Heart right ventricle (tissue), 16 donors: Measurements from ENCODE around the gene TLCD4. TPM values are rescaled to one million over a fixed set of nuclear protein-coding genes. Genes with fewer than 3 reads are reported as not detected.
"Not testable (repeated sequence)": the region's sequence is repeated elsewhere in the genome, so short reads cannot be mapped to it uniquely, and the experiment has no call there.

Experiments used
- ATAC-seq, 8 donors: fragments of 200-7000 bp; cut with Tn5 transposase; one replicate each; pipeline ENCODE4 v1.9.1; 2020; ENCODE audit warnings: mild to moderate bottlenecking in 8 of 8, moderate library complexity in 8 of 8, moderate number of reproducible peaks in 1 of 8
- DNase-seq, 2 donors: peaks; one replicate each; pipeline ENCODE4 v3.0.0-alpha.2; 2020
- H3K27ac ChIP-seq, 10 donors: fragments of 200-600 bp; sonication (generic) in 2 of 10; one replicate each; pipeline versions ENCODE4 v1.5.0 to v1.8.0; 2020 to 2022; ENCODE audit warnings: mild to moderate bottlenecking in 3 of 10
- H3K27me3 ChIP-seq, 7 donors: fragments of 200-600 bp; one replicate each; pipeline ENCODE4 v1.8.0; 2021 to 2022; ENCODE audit warnings: mild to moderate bottlenecking in 2 of 7
- H3K36me3 ChIP-seq, 9 donors: fragments of 200-600 bp; sonication (generic) in 1 of 9; one replicate each; pipeline versions ENCODE4 v1.5.0 to v1.8.0; 2020 to 2022; ENCODE audit warnings: mild to moderate bottlenecking in 2 of 9
- H3K4me1 ChIP-seq, 9 donors: fragments of 200-600 bp; sonication (generic) in 1 of 9; one replicate each; pipeline versions ENCODE4 v1.5.0 to v1.8.0; 2020 to 2022; ENCODE audit warnings: mild to moderate bottlenecking in 4 of 9
- H3K4me3 ChIP-seq, 10 donors: fragments of 200-600 bp; sonication (generic) in 2 of 10; one replicate each; pipeline versions ENCODE4 v1.5.0 to v1.8.0; 2020 to 2022; ENCODE audit warnings: mild to moderate bottlenecking in 7 of 10, moderate library complexity in 2 of 10
- H3K9me3 ChIP-seq, 11 donors: fragments of 200-600 bp in 10 of 11; sonication (generic) in 2 of 11; one replicate each; pipeline versions ENCODE4 v1.5.0 to v1.8.0; 2013 to 2022; ENCODE audit warnings: mild to moderate bottlenecking in 2 of 11, control low read depth in 1 of 11, moderate library complexity in 1 of 11
- CTCF ChIP-seq, 9 donors: fragments of 200-600 bp; sonication (generic) in 2 of 9; IDR thresholded peaks; one replicate each; pipeline versions ENCODE4 v1.5.0 to v1.8.0; 2021 to 2022; ENCODE audit warnings: antibody characterized with exemption in 9 of 9, mild to moderate bottlenecking in 5 of 9, moderate library complexity in 1 of 9
- WGBS, 2 donors: extraction: QIAGEN DNeasy Blood & Tissue Kit; methylation state at CpG; one replicate each; pipeline ENCODE4 v1.1.7; 2013; ENCODE audit warnings: inconsistent platforms in 1 of 2; 5-methylcytosine and 5-hydroxymethylcytosine counted together
- intact Hi-C, 10 donors: fragments of 100-400 bp; cut with DNase I; formaldehyde crosslinking; loops; one replicate each; pipeline versions ENCODE4 v1.11.1 to v1.14.2; 2022
- polyA plus RNA-seq, 2 donors: library from polyadenylated mRNA; stranded (reverse); fragments of 200-250 nt; gene quantifications; one replicate each; pipeline ENCODE4 v1.2.3, GENCODE V29; 2013
- total RNA-seq, 10 donors: library from RNA; stranded (reverse); fragmentation: NEBNext Ultra II Directional in 3 of 10; extraction: Animal tissue kit (Norgen Biotek cat#: 25700) in 3 of 10; gene quantifications; one replicate each; pipeline versions ENCODE4 v1.2.1 to v1.2.4, GENCODE V29; 2021 to 2023
- donor health status: Arrhythmogenic right ventricular cardiomyopathy.
- donor health status: ischemic (EF 13 %, LVEDD 7.1; RV severe dilation, severe dysfunction).
- donor health status: healthy with polysubstance abuse.
- donor health status: DM: no; HTN: yes; CAD: no.
- donor health status: DM: no; HTN: no; CAD: no.
- donor health status: ischemic (EF 25% LVEDD 6.9; RV normal size, moderate dysfunction).
- donor health status: ischemic (EF 25% LVEDD 5.7; RV mildly dilated, moderate dysfunction).
- donor health status: healthy.
- donor health status: DM: yes; HTN: yes; CAD: no.
- donor health status: Ischemic cardiomyopathy.
- donor health status: ischemic (EF 35%, LVEDD 5.7; RV mildly dilated, moderate dysfunction).
- donor health status: nonischemic (EF 11% LVEDD 7.7; RV severe dilation, severe dysfunction).
- donor health status: DM: yes; HTN: yes; CAD: no.
- donor health status: PGD.
- donor health status: ischemic (EF 29% LVEDD 5.4; RV normal size, mild dysfunction).
- donor health status: nonischemic (EF 23%, LVEDD 6.1; RV moderate dilation, normal function).

The TLCD4 gene
- total and polyA plus RNA-seq, 12 donors, result 8.2 to 100 (median 63.6) TPM

GRCh38 chr1:95089650-95090287, 27.4 kb upstream of the TLCD4 start:
- 93 to 94% methylated on average over 6 of the region's 6 CpGs for WGBS, 2 donors
- H3K9me3 ChIP-seq, result peaks cover 0 to 15% (median 0%) of the 10 kb centered on the region in 11 donors
- ATAC-seq, result no peak
- no peak for DNase-seq
- H3K27ac ChIP-seq, result no peak overlapping the region
- no peaks in the 10 kb centered on the region for H3K27me3 ChIP-seq
- H3K36me3 ChIP-seq, result no peaks in the 10 kb centered on the region
- peaks cover 0 to 24% (median 14%) of the 10 kb centered on the region in 9 donors for H3K4me1 ChIP-seq
- H3K4me3 ChIP-seq, result no peak overlapping the region
- intact Hi-C loops, result loop anchor here in 4 of 10 donors (5.0 kb wide), 1 partner anchor 143 kb away; the partner anchor contains the start of gene RWDD3 (in 4 of the 4)
- TF ChIP-seq CTCF (IDR thresholded peaks at IDR 0.05), result no peak

- H3K27me3 ChIP-seq, ATAC-seq, H3K4me3 ChIP-seq, DNase-seq, intact Hi-C loops, H3K36me3 ChIP-seq, H3K27ac ChIP-seq: not testable (repeated sequence)
- 79% methylated on average over 27 to 28 of the region's 28 CpGs for WGBS, 2 donors
- peaks cover 0 to 24% (median 15%) of the 10 kb centered on the region in 9 donors for H3K4me1 ChIP-seq
- H3K9me3 ChIP-seq, result peaks cover 0 to 15% (median 0%) of the 10 kb centered on the region in 11 donors
Measured at GRCh38 chr1:95091290-95091689, 25.9 kb upstream of the TLCD4 start.

- intact Hi-C loops, result not testable (repeated sequence)
Measured at GRCh38 chr1:95092891-95093290, 24.3 kb upstream of the TLCD4 start.

GRCh38 chr1:95093296-95093695, 23.9 kb upstream of the TLCD4 start:
- no peak for TF ChIP-seq CTCF (IDR thresholded peaks at IDR 0.05)
- Histone ChIP-seq H3K27ac (no peak overlapping the region), H3K27me3 (no peaks in the 10 kb centered on the region), H3K4me3 (no peak overlapping the region), H3K36me3 (no peaks in the 10 kb centered on the region), H3K4me1 (peaks cover 0 to 17% (median 0%) of the 10 kb centered on the region in 9 donors), H3K9me3 (peaks cover 0 to 15% (median 0%) of the 10 kb centered on the region in 11 donors)
- 33 to 96% methylated on average over 1 of the region's 1 CpG for WGBS, 2 donors
- intact Hi-C loops, result no loop called here
- ATAC-seq (no peak), DNase-seq (no peak)

More at GRCh38 chr1:95092891-95093290, 24.3 kb upstream of the TLCD4 start:
- DNase-seq, H3K36me3 ChIP-seq, ATAC-seq, H3K27me3 ChIP-seq, H3K27ac ChIP-seq, H3K4me3 ChIP-seq: not testable (repeated sequence)
- peaks cover 0 to 17% (median 2%) of the 10 kb centered on the region in 9 donors for H3K4me1 ChIP-seq
- H3K9me3 ChIP-seq, result peaks cover 0 to 15% (median 0%) of the 10 kb centered on the region in 11 donors

- peaks cover 0 to 17% (median 0%) of the 10 kb centered on the region in 9 donors for H3K4me1 ChIP-seq
- no peak overlapping the region for H3K4me3 ChIP-seq
- no peaks in the 10 kb centered on the region for H3K36me3 ChIP-seq
- H3K27ac ChIP-seq, result no peak overlapping the region
- DNase-seq (no peak), ATAC-seq (no peak)
- no peak for TF ChIP-seq CTCF (IDR thresholded peaks at IDR 0.05)
- 20 to 29% methylated on average over 2 of the region's 2 CpGs for WGBS, 2 donors
- intact Hi-C loops, result no loop called here
- H3K27me3 ChIP-seq, result no peaks in the 10 kb centered on the region
- H3K9me3 ChIP-seq, result peaks cover 0 to 10% (median 0%) of the 10 kb centered on the region in 11 donors
Measured at GRCh38 chr1:95094923-95095322, 22.2 kb upstream of the TLCD4 start.
